B cell (primary cell): ENCODE data around the gene TCN1.

Experiments used
- CTCF ChIP-seq: fragments of 200-600 bp; IDR thresholded peaks from one replicate; pipeline ENCODE4 v1.8.0; 2022; ENCODE audit warnings: antibody characterized with exemption, mild to moderate bottlenecking
- EZH2 ChIP-seq: IDR thresholded peaks from 2 replicates; pipeline ENCODE4 v1.6.1; 2012; ENCODE audit warnings: borderline replicate concordance, low read depth, mild to moderate bottlenecking, moderate library complexity, low read length; ENCODE audit not compliant: insufficient read depth, poor library complexity, severe bottlenecking

GRCh38 chr11:59862252-59862651 is 4.0 kb downstream of the TCN1 start:
- TF ChIP-seq CTCF (no peak), EZH2 (no peak)
